ENCODE measurements around the gene VBP1.
"Not testable (repeated sequence)": the region's sequence is repeated elsewhere in the genome, so short reads cannot be mapped to it uniquely, and the experiment has no call there.

VBP1 gene

DNA sequence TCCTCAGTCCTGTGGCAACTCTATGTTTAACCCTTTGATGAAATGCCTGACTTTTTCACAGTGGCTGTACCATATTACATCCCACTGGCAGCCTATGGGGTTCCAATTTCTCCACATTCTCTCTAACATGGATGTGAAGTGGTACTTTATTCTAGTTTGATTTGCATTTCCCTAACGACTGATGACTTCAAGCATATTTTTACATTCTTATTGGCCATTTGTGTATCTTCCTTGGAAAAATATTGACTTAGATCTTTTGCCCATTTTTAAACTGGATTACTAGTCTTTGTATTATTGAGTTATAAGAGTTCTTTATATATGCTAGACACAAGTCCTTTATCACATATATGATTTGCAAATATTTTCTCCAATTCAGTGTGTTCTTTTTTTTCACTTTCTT, 50.2 kb downstream of the VBP1 start:
- no peak for DNase-seq

DNA sequence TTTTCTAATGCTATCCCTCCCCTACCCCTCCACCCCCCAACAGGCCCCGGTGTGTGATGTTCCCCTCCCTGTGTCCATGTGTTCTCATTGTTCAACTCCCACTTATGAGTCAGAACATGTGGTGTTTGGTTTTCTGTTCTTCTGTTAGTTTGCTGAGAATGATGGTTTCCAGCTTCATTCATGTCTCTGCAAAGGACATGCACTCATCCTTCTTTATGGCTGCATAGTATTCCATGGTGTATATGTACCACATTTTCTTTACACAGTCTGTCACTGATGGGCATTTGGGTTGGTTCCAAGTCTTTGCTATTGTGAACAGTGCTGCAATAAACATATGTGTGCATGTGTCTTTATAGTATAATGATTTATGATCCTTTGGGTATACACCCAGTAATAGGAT, 51.7 kb downstream of the VBP1 start:
- DNase-seq = not testable (repeated sequence)

GRCh38 chrX:155270969-155271368, 54.7 kb downstream of the VBP1 start:
- DNase-seq = no peak

GRCh38 chrX:155279873-155280272, 63.6 kb downstream of the VBP1 start:
- DNase-seq = no peak
